Frontal cortex (tissue), 4 donors: ENCODE measurements around the gene PRKD1. TPM values are rescaled to one million over a fixed set of nuclear protein-coding genes. Genes with fewer than 3 reads are reported as not detected.

ENCODE experiments used
- DNase-seq, 2 donors: peaks; one replicate each; pipeline ENCODE4 v3.0.0; 2012; ENCODE audit warnings: low spot score in 2 of 2
- FAIRE-seq: peaks from 2 replicates; lab custom pipeline; 2012; peaks lifted over from hg19 to GRCh38; lab: Jason Lieb, UNC
- total RNA-seq: library from RNA; depleted of rRNA; stranded (reverse); fragments of >200 nt; gene quantifications from one replicate; pipeline ENCODE4 v1.2.3, GENCODE V29; 2014
- donor health status: control.
- donor health status: control.
- donor health status: control.

Gene PRKD1
- total RNA-seq, 1 donor from 2014 or later = 17.1 TPM

DNA sequence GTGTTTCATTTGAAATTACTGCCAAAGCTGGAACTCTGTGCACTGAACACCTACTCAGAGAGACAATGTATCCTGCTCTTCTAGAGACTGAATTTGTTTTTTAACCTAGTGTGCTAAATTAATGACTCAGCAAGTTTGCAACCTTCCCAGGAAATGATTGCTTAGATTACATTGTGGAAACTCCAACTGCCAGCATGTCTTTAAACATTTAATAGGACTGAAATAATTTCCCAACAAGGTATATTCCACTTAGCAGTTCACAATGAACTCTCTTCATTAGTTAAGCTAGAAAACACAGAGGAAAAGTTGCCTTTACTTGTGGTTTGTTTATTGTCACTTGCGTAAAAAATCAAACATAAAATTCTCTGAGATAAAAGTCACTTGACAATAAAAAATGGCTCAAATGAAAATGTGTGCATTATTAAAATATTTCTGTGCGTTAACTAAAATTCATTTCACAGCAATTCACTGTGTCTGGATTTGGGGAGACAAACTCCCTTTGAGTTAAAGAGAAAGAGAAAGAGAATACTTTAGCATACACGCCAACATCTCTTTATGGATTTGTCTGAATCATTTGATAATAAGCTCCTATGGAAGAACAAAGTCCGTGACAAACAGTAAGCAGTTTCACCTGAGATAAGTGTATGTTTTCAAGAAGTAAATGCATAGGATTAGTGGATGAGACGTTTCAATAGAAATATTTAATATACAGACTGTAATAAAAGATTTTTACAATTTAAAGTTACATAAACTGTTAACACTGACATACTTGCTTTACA, 284.0 kb downstream of the PRKD1 start:
- DNase-seq (no peak), FAIRE-seq (no peak)

DNA sequence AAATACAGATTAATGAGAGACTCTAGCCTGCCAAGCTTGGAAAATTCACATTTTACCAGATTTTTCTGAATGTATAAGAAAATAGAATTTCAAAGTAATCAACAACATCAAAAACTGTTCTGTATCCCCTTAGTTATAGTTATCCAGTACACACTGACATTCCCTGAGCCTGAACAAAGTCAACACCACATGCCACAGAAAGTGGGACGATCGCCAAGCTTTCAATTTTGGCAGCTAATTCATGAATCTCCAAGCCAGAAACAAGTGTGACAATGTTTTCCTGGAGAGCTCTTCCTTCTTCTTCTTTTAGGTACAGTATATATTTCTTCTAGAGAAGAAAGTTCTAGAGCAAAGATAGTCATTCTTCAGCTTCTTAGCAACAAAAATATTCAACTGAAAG, 290.2 kb downstream of the PRKD1 start:
- peak; percentile 52 for FAIRE-seq
- DNase-seq = peak; percentile 14 to 16

DNA sequence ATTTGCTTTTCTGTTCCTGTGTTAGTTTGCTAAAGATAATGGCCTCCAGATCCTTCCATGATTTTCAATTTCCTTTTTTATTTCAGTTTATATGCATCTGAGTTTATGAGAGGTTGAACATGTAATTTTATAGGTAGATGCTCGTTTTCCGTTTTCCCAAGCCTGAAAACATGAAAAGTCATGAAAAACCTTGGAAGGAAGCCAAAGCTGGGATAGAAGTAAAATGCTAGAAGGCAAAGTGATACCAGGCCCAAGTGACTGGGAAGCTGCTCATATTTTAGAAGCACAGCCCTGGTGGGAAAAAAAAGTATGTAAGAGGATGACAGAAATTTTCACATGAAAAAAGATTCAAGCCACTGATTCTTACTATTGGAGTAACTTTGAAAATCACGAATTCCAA, 290.8 kb downstream of the PRKD1 start:
- DNase-seq (no peak), FAIRE-seq (no peak)

DNA sequence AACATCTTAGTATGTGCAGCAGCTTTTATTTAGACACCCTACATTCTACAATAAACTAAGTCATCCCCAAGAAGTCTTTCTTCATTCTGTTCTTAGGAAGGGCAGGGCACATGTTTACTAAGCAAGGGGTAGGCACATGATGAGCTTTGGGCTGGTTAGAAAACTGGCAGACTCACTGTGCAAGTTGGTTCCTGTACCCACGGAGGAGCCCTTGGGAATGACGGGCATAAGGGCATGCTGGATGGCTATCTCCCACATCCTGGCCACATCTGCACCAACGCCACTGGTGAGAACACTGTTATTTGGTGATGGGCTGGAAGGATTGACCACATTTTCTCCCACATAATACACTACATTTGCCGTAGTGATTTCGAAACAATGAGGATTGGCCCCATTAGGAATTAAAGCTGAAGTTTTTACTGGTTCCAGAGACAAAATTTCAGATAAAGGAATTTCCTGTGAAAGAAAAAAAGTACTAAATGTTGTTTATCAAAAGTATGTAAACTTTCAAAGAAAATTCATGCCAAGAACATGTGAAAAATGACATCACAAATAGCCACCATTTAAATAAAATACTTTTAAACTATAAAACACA, 297.0 kb downstream of the PRKD1 start:
- FAIRE-seq (no peak), DNase-seq (no peak)

DNA sequence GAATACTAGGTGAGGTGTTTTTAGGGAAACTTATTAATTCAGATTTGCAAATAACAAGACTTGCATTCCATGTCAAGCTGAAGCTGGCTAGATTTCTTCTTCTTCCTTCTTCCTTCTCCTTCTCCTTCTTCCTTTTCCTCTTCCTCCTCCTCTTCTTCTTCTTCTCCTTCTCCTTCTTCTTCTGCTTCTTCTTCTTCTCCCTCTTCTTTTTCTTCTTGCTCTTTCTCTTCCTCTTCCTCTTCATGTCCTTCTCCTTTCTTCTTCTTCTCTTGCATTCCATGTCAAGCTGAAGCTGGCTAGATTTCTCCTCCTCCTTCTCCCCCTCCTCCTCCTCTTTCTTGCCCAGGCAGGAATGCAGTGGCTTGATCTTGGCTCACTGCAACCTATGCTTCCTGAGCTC, 297.8 kb downstream of the PRKD1 start:
- no peak for FAIRE-seq
- DNase-seq = no peak

DNA sequence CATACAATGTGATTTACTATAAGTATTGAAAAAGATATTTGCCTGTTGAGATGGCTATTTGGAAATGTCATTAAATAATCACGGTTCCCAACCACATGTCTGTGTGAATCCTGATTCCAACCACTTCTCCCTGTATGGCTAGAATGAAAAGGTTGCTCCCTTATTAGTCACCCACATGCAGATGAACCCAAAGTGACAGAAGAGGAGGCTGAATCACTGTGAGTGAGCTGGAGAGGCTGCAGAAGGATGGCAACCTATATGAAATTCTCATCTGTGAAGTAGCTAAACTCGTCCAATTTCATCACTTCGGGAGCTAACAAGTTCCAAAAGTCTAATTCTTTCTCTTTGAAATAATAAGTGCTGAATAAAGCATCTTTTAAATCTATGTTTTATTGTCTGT, 300.5 kb downstream of the PRKD1 start:
- no peak for FAIRE-seq

DNA sequence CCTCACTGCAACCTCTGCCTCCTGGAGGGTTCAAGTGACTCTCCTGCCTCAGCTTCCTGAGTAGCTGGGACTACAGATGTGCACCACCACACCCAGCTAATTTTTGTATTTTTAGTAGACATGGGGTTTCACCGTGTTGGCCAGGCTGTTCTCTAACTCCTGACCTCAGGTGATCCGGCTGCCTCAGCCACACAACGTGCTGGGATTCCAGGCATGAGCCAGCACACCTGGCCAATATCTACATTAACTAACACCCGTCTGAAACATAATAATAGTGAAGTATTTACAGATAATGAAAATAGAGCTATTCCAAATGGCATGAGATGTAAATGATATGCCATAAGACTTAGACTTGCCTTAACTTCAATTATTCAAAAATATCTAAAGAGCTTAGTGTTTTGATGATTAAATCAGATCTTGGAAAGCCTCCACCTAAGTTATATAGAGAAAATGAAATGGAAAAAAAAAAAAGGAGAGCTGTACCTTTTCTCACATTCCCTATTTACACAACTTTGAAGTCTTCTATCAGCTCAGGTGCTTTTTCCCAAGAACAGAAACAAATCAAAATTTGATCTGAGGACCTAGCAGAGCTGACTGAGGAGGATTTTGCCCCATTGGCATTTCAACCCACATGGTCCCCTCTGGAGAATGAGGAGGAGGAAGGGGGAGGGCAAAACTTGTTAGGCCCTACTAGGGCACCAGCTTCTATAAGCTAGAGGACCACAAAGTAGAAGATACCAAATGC, 309.2 kb downstream of the PRKD1 start:
- DNase-seq = no peak
- no peak for FAIRE-seq

More for the DNA sequence above, 300.5 kb downstream of the PRKD1 start:
- DNase-seq = no peak

DNA sequence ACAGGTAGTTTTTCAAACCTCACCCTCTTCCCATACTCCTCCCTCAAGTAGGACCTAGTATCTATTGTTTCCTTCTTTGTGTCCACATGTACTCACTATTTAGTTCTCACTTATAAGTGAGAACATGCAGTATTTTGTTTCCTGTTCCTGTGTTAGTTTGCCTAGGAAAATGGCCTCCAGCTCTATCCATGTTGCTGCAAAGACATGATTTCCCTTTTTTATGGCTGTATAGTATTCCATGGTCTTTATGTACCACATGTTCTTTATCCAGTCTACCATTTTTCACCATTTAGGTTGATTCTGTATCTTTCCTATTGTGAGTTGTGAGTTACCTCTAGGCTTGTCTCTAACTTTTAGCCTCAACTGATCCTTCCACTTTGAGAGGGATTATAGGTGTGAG, 310.7 kb downstream of the PRKD1 start:
- DNase-seq = no peak
- FAIRE-seq = no peak

DNA sequence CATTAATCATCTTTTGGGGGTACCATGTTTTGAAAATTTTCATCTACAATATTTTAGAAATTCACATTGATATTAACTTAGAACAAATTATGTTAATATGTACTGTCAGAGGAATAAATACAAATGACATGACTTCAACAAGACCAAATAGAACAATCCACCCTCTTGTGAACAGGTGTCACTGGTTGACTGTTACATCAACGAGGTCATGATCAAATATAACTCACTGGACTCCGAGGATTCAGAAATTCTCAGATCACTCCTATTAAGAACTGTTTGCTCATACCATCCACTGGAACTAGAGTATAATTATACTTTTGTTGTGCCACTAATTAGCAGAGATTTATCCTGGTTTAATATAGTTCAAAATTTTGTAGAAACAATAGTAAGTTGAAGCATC, 318.8 kb downstream of the PRKD1 start:
- DNase-seq = no peak
- no peak for FAIRE-seq

DNA sequence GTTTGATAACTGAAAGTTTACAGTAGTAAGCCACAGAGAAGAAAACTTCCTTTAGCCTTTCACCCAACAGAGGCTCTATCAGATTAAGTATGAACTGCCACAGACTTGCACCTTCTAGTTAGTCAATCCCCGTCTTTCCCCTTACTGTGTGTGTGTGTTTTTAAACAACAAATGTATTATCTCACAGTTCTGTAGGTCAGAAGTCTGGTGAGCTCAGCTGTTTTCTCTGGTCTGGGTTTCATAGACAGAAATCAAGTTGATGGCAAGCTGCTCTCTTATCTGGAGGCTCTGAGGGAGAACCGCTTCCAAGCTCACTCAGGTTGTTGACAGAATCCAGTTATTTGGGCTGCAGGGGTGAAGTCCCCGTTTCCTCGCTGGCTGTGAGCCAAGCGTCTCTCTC, 320.5 kb downstream of the PRKD1 start:
- FAIRE-seq = no peak
- DNase-seq = no peak

DNA sequence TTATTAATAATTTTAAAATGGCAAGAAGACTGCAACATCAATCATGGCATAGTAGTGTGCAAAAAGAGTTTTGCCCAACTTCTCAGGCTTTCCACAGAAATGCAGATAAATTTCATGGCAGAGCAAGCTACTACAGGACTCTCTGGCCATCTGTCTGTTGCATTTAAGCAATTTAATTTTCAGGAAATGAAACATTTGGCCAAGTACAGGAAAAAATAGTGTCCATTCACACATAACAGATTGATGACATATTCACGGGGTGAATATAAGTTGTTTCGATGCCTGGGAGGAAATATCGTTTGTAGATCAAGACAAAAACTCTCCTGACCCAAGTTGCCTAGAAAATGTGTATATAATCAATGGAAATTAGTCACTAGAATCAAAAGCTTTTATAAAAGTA, 324.0 kb downstream of the PRKD1 start:
- no peak for FAIRE-seq
- no peak for DNase-seq

DNA sequence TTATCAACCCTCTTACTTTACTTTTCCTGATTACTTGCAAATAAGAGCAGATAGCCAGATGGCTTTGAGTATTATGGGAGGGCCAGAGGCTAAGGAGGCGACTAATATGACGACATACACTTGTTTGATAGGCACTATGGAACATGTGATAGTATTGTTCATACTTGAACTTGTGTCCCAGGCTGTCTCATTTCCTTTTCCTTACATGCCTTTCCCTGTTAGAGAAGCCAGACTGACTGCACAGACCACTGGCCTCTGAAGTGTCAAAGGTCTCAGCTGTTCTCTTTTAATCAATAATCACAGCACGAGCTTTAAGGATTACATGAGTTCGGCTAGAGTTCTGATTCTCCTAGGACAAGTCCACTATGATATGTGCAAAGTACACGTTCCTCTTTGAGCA, 326.0 kb downstream of the PRKD1 start:
- no peak for FAIRE-seq
- DNase-seq = no peak

DNA sequence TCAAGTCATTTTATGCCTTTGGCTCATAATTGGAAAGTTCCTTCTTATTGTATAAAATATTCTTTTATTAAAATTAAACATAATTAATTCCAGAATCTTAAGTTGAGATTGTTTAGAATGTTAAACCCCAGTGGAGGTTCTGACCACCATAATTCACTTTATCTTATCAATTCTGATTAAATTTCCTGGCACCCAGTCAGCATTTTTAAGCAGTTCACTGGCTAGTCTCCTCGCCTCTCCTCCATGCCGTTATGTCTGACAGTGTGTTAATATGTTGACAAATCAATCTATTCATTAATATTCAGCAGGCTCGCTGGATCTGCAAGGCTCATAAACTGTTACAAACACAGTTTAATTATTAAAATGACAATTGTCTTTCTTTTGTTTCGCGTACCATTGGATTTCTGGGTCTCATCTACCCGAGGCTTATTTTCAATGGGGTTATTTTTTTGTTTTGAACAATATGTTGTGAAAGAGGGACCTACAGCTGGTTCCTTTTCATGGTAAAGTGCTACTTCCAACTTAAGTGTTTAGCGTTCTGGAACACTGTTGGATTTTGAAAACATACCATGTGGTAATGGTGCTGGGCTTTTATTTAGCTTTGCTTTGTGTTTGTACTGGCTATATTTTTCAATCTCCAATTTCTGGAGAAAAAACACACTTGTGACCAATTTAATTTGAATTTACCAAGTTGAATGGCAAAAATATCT, 339.7 kb downstream of the PRKD1 start:
- DNase-seq (no peak), FAIRE-seq (no peak)

DNA sequence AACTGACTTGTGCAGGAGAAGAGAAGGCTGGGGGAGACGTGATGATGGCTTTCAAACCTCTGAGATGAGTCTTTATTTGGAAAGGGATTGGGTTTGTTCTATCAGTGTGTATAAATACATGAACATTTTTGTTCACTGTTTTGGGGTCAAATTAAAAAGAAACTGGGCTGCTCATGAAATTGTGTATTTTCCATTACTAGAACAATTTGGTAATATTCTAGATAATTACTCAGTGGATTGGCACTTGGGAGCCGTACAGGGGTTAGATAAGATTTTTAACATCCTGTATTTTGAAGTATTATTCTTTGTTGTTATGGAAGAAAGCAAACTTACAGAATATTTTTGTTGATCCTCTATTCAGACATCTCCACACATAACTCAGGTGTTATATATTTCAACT, 340.6 kb downstream of the PRKD1 start:
- DNase-seq (no peak), FAIRE-seq (no peak)

DNA sequence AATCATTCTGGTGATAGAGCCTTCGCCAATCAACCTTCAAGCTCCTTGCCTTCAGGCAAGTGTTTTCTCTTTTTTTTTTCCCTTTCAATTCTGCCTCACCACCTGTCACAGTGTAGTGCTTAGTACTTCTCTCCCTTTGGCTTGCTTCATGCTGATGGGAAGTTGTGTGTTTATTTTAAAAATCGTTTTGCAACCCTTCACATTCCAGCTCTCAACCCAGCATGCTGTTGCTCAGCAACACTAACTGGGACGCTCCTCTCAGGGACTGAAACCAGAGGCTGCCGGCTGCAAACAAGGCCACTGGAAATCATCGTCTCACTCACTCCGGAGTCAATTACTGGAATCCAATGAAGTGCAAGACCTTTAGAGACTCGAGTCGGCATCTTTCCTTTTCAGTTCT, 342.7 kb downstream of the PRKD1 start:
- DNase-seq = peak in 1 of 2 donors; percentile 4
- FAIRE-seq = no peak

DNA sequence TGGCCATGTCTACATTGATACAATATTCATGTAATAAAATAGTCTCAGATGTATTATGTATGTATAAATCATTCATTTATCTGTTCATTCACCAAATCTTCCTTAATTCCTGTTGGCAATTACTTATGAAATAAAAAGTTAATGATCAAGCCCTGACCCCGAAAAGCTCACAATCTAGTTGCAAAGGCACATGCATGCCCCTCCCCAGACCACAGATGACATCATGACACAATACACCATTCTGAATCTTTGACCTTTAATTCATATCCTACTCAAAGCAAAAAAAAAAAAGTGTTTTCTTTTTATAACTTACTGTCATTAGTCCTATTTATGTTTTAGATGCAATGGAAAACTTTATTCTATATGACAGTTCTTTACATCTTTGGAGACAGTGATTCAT, 346.9 kb downstream of the PRKD1 start:
- FAIRE-seq = no peak
- DNase-seq = no peak

DNA sequence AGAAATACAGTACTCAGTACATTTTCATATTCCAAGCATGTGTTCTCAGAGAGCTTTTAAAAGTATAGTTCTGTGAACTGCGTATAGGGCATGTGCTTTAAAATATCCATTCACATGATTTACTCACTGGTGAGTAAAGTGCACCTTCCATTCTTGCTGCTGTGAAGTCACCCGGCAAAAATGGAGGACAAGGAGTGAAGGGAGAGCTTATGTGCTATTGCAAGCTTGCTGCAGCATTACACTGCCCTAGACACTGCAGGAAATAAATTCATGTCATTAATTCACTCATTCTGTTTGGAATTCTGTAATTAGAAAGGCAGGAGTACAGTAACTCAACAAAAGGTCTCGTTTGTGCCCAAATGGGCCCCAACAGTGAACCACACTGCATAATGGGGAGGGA, 347.8 kb downstream of the PRKD1 start:
- no peak for DNase-seq
- no peak for FAIRE-seq

DNA sequence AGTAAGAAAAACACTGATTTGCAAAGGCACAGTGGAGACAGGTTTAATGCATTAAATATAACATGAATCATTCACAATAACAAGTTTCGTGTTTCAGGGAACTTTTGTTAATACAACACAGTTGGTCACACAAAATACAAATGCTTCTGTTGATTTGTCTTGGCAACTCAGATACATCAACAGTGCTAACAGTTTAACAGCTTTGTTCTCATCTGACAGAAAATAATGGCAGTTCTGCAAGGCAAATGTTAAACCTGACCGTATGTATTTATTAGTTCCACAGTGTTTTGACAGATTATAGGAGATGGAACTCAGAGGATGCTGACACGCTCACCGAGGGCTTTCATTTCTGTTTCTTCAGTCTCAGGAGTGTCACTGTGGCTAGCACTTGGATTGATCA, 350.7 kb downstream of the PRKD1 start:
- no peak for DNase-seq
- FAIRE-seq = no peak

DNA sequence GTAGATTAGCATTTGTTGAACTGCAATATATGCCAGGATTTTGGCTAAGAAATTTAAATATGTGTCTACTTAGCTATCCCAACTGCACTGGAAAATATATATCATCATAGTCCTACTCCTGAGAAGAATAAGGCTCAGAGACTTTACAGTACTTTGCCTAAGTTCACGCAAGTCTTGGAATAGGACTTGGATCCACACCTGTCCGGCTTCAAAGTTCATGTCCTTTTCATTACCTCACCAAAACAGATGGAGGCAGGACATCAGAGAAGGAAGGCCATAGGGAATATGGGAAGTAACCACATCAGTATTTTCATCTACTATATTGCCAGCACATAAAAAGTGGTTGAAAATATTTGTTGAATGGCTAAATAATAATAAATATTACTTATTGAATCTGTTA, 358.5 kb downstream of the PRKD1 start:
- no peak for FAIRE-seq
- no peak for DNase-seq

DNA sequence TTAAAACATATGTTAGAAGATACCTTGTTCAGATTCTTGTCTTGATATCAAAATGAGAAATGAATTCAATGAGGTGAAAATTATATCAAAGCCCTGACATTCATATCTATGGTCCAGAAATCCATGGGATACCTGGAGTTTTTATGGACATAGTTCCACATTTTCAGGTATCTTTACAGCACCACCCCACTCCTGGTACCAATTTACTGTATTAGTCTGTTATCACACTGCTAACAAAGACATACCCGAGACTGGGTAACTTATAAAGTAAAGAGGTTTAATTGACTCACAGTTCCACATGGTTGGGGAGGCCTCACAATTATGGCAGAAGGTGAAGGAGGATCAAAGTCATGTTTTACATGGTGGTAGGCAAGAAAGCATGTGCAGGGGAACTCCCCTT, 361.5 kb downstream of the PRKD1 start:
- no peak for FAIRE-seq

DNA sequence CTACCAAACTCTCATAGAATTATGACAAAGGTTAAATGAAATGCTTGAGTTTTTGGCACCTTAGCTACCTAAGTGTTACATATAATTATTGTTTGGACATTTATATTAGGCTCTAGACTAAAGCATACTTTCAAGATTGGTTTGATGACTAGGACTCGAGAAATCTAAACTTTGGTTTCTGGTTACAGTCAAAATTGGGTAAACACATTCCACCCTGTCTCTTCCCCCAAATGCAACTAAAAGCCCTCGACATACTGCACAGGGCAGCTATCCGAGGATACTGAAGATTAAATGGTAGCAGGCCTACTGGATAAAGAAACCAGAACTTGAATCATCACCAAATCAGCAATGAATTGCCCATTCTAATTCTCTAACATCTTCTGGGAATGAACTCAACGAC, 369.1 kb downstream of the PRKD1 start:
- DNase-seq = no peak

More for the DNA sequence above, 361.5 kb downstream of the PRKD1 start:
- DNase-seq = no peak

More for the DNA sequence above, 369.1 kb downstream of the PRKD1 start:
- FAIRE-seq = no peak
